COLO829 (cell line): ENCODE results near the gene MGAT4A.

Experiments used
- DNase-seq: peaks from one replicate; pipeline ENCODE4 v3.0.0; 2012; ENCODE audit warnings: low spot score

MGAT4A gene

DNA sequence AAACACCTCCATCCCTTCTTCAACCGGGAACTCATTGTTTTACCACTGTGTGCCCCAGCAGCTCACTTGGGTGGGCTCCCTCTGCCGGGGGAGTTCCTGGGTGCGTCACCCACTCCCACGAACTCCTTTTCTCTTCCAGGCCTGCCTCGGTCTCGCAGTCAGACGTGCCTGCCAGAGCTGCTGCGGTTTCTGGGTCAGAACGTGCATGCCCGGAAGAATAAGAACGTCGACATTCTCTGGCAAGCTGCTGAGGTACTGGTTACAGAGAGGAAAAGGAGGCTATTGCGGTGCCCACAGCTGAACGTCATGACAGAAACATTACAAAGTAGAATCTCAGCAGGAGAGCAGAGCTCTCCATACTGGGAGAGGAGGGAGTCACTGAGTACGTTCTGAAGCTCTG lies 158.3 kb downstream of the MGAT4A start:
- no peak for DNase-seq

DNA sequence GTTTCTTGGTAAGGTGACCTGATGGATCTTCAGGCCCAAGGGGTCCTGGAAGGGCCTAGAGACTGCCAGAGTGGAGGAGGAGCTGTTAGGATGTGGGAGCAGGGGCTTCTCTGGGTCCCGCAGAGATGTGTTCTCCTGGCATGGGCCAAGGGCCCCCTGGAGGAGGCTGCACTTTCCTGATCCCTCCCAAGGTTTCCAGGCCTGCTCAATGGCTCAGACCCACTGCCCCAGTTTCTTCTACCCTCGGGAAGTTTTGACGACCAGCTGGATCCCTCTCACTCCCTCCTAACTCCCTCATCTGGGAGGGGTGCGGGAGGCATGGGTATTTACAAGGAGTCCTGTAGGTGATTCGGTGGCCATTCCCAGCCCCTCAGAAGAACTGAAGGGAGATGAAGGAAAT lies 158.7 kb downstream of the MGAT4A start:
- no peak for DNase-seq

DNA sequence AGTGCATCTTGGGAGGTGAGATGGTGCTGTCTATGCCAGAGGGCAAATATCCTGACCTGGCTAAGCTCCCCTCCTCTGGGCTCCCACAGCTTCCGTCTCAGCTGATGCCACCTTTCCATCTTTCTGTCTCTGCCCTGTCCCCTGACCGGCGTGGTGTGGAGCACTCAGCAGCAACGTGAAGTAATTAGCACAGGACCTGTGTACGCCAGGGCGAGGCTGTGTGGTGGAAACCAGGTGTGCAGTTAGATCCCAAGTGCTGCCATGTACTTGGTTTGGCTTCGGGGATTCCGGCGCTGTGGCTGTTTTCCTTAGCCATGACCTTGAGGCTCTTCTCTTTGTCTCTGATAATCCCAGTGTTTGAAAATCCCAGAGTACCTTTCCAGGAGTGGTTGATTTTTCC lies 159.1 kb downstream of the MGAT4A start:
- no peak for DNase-seq

DNA sequence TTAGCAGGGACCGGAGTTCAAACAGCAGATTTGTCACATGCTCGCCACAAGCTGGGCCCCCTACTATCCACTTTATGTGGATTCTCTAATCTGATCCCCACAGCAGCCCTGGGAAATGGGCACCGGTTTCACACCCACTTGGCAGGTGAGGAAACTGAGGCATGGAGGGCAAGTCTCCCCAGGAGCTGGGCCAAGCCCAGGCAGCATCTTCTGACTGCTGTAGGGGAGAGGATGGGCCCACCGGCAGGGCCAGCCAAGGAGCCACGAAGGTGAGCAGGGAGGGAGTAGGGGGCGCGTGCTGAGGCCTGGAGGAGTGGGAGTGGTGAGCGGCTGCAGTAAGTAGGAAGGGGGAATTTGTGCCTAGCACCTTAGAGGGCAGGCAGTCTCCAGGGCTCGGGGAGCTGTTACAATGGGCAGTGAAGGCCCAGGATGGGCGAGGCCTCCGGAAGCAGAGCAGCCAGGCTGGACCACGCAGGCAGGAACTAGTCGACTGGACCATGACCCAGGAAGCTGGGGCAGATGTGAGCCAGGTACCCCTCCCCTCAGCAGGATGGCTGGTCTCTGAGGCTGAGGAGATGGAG lies 159.7 kb downstream of the MGAT4A start:
- no peak for DNase-seq

DNA sequence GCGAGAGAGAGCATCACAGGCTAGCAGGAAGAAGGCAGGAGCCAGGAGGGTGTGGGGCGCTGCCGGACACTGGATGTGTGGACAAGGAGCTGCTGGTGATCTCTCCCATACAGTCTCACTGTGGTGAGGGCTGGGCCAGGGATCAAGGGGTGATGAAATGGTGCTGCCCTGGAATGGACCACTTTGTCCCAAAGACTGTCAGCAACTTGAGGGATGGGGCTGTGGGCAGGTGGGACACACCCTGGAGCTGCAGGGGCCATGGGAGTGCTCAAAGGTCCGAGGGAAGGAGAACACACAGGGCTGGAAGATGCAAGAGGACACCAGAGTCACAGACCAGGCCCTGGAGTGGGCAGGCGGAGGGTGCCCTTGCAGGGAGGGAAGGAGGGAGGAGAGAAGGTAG lies 160.6 kb downstream of the MGAT4A start:
- no peak for DNase-seq

DNA sequence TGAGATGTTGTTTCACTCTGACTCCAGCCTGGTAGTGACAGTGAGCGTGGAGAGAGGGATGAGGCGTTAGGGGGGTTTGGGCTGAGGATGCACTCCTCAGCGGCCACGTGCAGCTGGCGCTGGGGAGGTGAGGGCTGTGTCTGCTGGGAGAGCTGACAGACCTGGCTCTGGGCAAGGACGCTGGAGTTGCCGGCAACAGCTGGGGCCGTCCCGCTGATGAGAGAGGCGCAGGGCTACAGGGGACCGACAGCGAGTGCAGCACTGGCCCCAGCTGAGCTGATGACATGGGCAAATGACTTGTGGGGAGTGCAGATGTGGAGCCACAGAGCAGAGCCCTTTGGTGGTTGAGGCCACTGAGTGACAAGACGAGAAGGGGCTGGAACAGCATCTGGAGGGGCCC lies 161.0 kb downstream of the MGAT4A start:
- no peak for DNase-seq

DNA sequence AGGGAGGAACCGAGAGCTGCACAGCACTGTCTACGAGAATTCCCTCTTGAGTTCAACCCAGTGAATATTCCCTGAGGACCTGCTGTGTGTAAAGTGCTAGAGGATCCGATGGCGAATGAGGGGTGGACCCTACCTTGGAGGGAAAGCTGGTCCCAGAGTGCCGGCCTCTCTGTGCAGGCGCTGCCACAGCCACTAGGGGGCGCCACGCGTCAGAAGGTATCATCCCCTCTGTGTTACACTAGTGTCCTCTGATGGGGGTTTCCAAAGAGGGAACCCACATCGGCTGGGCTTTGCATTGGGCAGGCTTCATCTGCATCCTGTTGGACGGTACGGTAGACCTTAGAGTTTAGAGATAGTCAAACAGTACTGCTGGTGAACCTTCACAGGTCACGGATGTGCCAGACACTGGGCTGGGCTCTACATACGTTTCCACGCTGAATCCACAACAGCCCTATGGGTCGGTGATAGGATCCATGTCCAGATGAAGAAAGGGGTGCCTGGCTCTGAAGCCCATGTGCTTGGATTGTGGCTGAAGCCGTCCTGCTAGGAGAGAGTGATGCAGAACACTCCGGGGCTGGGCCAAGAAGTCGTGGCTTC lies 161.6 kb downstream of the MGAT4A start:
- DNase-seq: peak; percentile 49
